ENCODE data around the gene PROSER1.
A peak's percentile ranks its signal among the peaks of the same experiment; 100 is the strongest.

DNA sequence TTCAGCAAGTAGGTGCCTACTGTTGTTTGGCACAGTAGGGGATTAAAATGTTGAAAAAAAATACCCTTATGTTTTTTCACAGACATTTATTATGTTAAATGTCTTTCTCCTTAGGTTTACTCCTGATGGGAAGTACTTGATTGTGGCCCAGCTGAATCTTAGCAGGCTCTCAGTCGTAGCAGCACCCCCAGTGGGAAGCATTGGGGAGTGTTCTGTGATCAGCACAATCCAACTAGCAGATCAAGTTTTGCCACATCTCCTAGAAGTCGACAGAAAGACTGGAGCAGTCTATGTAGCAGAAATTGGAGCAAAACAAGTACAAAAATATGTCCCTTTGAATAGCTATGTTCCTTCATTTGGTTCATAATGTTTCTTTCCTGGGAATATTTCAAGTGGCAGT is 9.7 kb upstream of the PROSER1 start:
- TF ChIP-seq CTCF (IDR thresholded peaks at IDR 0.05; ENCODE audit: low read depth, low read length) (peak; percentile 26), POLR2A (IDR thresholded peaks at IDR 0.05; ENCODE audit: extremely low read depth, insufficient read length) (no peak)

All from NB4 (cell line).